GM13977 (cell line): ENCODE measurements around the gene RORC.

ENCODE experiments used
- DNase-seq: peaks from one replicate; pipeline ENCODE4 v3.0.0; 2012; ENCODE audit warnings: low spot score
- in situ Hi-C: fragments of 300-500 bp; cut with MboI; formaldehyde crosslinking; loops from one replicate; pipeline ENCODE4 v1.12.0; 2022; ENCODE audit warnings: low sequenced_read_pairs, low pct_unique_long_range_greater_than_20kb, mixed read lengths, inconsistent platforms; ENCODE audit not compliant: unreplicated experiment
- TF ChIP-seq, protein P1 (sequence below): IDR thresholded peaks from 2 replicates; pipeline ENCODE4 v1.5.1; 2012; ENCODE audit warnings: mild to moderate bottlenecking, control low read depth; ENCODE audit not compliant: insufficient read depth; ENCODE audit errors: extremely low read depth, missing control alignments

Gene RORC

DNA sequence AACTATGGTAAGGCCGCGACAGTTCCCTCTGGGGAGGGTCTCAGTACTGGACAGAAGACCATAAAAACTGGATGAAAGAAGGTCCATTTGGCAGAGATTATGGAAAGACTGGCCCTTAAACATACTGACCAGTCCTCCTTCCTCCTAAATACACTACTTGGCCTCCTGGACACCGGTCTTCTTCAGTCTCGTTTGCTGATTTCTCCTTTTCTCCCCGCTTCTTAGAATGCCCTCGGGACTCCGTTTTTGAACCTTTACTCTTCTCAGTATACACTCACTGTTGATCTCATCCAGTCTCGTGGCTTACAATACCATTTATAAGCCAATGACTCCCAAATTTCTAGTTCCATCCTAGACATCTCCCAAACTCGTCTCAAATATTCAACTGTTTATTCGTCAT, 67.6 kb downstream of the RORC start:
- TF ChIP-seq, protein P1, sequence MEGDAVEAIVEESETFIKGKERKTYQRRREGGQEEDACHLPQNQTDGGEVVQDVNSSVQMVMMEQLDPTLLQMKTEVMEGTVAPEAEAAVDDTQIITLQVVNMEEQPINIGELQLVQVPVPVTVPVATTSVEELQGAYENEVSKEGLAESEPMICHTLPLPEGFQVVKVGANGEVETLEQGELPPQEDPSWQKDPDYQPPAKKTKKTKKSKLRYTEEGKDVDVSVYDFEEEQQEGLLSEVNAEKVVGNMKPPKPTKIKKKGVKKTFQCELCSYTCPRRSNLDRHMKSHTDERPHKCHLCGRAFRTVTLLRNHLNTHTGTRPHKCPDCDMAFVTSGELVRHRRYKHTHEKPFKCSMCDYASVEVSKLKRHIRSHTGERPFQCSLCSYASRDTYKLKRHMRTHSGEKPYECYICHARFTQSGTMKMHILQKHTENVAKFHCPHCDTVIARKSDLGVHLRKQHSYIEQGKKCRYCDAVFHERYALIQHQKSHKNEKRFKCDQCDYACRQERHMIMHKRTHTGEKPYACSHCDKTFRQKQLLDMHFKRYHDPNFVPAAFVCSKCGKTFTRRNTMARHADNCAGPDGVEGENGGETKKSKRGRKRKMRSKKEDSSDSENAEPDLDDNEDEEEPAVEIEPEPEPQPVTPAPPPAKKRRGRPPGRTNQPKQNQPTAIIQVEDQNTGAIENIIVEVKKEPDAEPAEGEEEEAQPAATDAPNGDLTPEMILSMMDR: no peak
- no peak for DNase-seq
- in situ Hi-C loops: no loop called here

DNA sequence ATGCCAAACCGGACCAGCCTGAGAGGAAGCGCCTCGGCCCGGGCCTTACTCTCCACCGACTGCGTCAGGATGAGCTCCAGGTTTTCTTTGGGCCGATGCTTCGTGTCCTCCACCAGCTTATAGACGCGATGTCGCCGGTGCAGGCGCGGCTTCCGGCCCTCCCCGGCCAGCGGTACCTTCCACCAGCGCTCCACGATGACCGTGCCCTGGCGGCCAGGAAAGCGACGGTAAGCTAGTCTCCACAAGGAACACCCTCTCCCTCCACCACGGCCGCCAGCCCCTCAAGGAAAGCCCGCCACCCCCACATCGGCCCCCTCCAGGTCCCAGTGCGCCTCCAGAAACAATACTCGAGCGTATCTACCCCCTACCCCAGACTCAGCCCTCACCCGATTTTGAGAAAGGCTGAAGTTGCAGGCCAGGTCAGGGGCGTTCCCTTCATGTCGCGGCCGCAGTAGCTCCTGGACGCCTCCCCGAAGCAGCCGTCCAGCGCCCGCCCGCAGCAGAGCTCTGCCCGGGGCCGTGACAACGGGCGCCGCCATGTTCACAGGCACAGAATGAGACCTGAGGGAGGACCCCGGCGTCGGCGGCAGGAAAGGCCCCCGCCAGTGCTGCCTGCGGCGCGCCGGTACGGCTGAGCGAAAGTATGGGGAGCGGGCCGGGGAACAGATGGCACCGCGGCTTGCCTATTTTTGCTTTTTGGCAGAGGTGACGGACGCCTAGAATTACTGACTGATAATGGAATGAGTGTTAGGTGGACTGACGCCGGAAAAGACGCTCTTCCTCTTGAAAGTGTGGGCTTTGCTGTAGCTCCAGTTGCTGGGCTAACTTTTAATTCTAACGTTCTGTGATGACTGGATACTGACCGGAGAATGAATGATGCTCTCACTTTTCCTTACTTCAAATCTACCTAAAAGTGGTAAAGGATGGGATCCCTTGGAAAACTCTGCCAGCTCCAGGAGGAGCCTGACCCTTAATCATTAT, 68.4 kb downstream of the RORC start, which contains the start of gene MRPL9:
Gene MRPL9, minus strand, starts transcription at position 556 of the 981 bp plus-strand sequence. Its CDS starts 17 bp downstream, at position 539.
- TF ChIP-seq, protein P1: no peak
- DNase-seq: peak; percentile 94
- in situ Hi-C loops: no loop called here

DNA sequence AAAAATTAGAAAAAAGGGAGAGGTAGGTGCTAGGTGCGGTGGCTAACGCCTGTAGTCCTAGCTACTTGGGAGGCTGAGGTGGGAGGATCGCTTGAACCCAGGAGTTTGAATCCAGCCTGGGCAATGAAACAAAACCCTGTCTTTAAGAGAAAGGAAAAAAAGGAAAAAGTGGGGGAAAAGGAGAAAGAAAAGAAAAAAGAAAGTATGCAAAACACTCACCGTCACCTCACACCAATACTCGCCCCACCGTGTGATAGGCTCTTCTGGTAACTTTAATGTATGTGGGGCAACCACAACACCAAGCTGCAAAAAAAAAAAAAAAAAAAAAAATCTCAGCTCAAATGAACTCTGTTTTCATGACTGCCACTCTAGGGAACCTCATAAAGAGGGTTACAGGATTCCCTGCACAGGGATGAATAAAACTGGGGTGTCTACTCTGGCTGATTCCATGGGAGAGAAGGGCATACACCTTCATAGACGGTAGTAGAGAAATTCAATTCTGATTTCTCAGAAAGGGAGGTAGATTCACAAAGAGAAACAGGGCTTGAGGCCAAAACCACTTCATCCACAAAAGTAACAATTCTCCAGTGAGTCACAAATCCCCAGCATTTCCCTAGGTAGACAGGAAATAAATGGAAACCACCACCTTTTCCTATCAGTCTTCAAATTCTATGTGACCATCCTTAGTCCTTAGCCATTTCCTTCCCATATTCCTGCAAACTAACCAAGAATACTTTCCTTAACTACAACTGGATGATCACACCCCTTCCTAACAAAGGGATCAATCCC, 70.8 kb downstream of the RORC start:
- in situ Hi-C loops: no loop called here

GRCh38 chr1:151759241-151759640, 72.4 kb downstream of the RORC start:
- TF ChIP-seq, protein P1: no peak
- DNase-seq: no peak
- in situ Hi-C loops: no loop called here

More for the DNA sequence above, 70.8 kb downstream of the RORC start:
- no peak for DNase-seq
- TF ChIP-seq, protein P1: no peak

- DNase-seq: no peak
- TF ChIP-seq, protein P1: no peak
- in situ Hi-C loops: no loop called here
Observed at GRCh38 chr1:151756291-151756690, 75.3 kb downstream of the RORC start.
